Neuronal stem cell (in vitro differentiated cells): ENCODE measurements around the gene FHOD3.
A peak's percentile ranks its signal among the peaks of the same experiment; 100 is the strongest.

Experiments
- DNase-seq: peaks from one replicate; pipeline ENCODE4 v3.0.0-alpha.2; 2013; ENCODE audit warnings: low spot score
- H2AFZ ChIP-seq: one replicate; pipeline ENCODE4 v1.6.1; 2013; ENCODE audit warnings: mild to moderate bottlenecking, low read length, inconsistent platforms
- H2AK5ac ChIP-seq: 2 replicates; pipeline ENCODE4 v1.6.1; 2013; ENCODE audit warnings: low read depth, mild to moderate bottlenecking, inconsistent platforms, low read length, moderate library complexity, mixed read lengths
- H2BK120ac ChIP-seq: 2 replicates; pipeline ENCODE4 v1.6.1; 2013; ENCODE audit warnings: low read depth, mild to moderate bottlenecking, inconsistent platforms, low read length, moderate library complexity, mixed read lengths
- H2BK12ac ChIP-seq: one replicate; pipeline ENCODE4 v1.6.1; 2013; ENCODE audit warnings: low read length, inconsistent platforms
- H2BK15ac ChIP-seq: 2 replicates; pipeline ENCODE4 v1.6.1; 2013; ENCODE audit warnings: mild to moderate bottlenecking, low read length, inconsistent platforms, mixed read lengths
- H2BK5ac ChIP-seq: one replicate; pipeline ENCODE4 v1.6.1; 2013; ENCODE audit warnings: inconsistent platforms, mild to moderate bottlenecking, low read length, moderate library complexity
- H3K14ac ChIP-seq: one replicate; pipeline ENCODE4 v1.6.1; 2013; ENCODE audit warnings: low read length, inconsistent platforms
- H3K18ac ChIP-seq: 2 replicates; pipeline ENCODE4 v1.6.1; 2013; ENCODE audit warnings: low read length, inconsistent platforms
- H3K23ac ChIP-seq: 2 replicates; pipeline ENCODE4 v1.6.1; 2013; ENCODE audit warnings: low read depth, mild to moderate bottlenecking, mixed read lengths, low read length, inconsistent platforms; ENCODE audit not compliant: poor library complexity
- H3K27ac ChIP-seq: replicated peaks from 3 replicates; pipeline ENCODE4 v1.5.1; 2013; ENCODE audit warnings: low read length, inconsistent platforms
- H3K27me3 ChIP-seq, 3 experiments: 2 replicates each; pipeline ENCODE4 v1.6.1; 2013; ENCODE audit warnings: low read length in 3 of 3, mild to moderate bottlenecking in 2 of 3, inconsistent platforms in 1 of 3, low read depth in 1 of 3, mixed read lengths in 1 of 3, moderate library complexity in 1 of 3; ENCODE audit not compliant: control insufficient read depth in 3 of 3, insufficient read depth in 3 of 3
- H3K36me3 ChIP-seq, 2 donors: replicated peaks in 1 of 2; 2 replicates each; pipeline ENCODE4 v1.6.1; 2013; ENCODE audit warnings: low read length in 2 of 2; ENCODE audit not compliant: control insufficient read depth in 2 of 2, insufficient read depth in 2 of 2
- H3K4ac ChIP-seq: 2 replicates; pipeline ENCODE4 v1.6.1; 2013; ENCODE audit warnings: inconsistent platforms, mild to moderate bottlenecking, low read length, moderate library complexity
- H3K4me1 ChIP-seq, 2 donors: 1 replicate in 1 of 2; 2 replicates in 1 of 2; pipeline ENCODE4 v1.6.1; 2013; ENCODE audit warnings: low read length in 2 of 2, low read depth in 1 of 2; ENCODE audit not compliant: control insufficient read depth in 2 of 2, insufficient read depth in 1 of 2
- H3K4me2 ChIP-seq: one replicate; pipeline ENCODE4 v1.6.1; 2013; ENCODE audit warnings: mild to moderate bottlenecking, low read length, inconsistent platforms; ENCODE audit not compliant: insufficient read depth, poor library complexity, severe bottlenecking
- H3K4me3 ChIP-seq, 2 donors: 2 replicates each; pipeline ENCODE4 v1.5.1; 2013; ENCODE audit warnings: low read length in 2 of 2, mild to moderate bottlenecking in 2 of 2, inconsistent platforms in 1 of 2, moderate library complexity in 1 of 2
- H3K79me1 ChIP-seq: one replicate; pipeline ENCODE4 v1.6.1; 2013; ENCODE audit warnings: low read depth, mild to moderate bottlenecking, inconsistent platforms, low read length, moderate library complexity
- H3K9ac ChIP-seq: one replicate; pipeline ENCODE4 v1.6.1; 2013; ENCODE audit warnings: mild to moderate bottlenecking, low read depth, low read length, inconsistent platforms; ENCODE audit not compliant: poor library complexity
- H3K9me3 ChIP-seq, 2 donors: replicated peaks in 1 of 2; 2 replicates each; pipeline versions ENCODE3 to v1.6.1; 2013; ENCODE audit warnings: low read length in 2 of 2, mild to moderate bottlenecking in 2 of 2, inconsistent platforms in 1 of 2, low read depth in 1 of 2, mixed read lengths in 1 of 2, moderate library complexity in 1 of 2; ENCODE audit not compliant: control insufficient read depth in 2 of 2, insufficient read depth in 1 of 2
- H4K8ac ChIP-seq: one replicate; pipeline ENCODE4 v1.6.1; 2013; ENCODE audit warnings: low read depth, mild to moderate bottlenecking, inconsistent platforms, low read length, moderate library complexity
- H4K91ac ChIP-seq: one replicate; pipeline ENCODE4 v1.6.1; 2013; ENCODE audit warnings: low read length, low read depth, mild to moderate bottlenecking, inconsistent platforms; ENCODE audit not compliant: poor library complexity
- WGBS, 2 donors: extraction: QIAGEN DNeasy Blood & Tissue Kit; methylation state at CpG; one replicate each; pipeline ENCODE4 v1.1.7; 2013; ENCODE audit warnings: missing lambda C conversion rate in 2 of 2, mixed read lengths in 1 of 2; ENCODE audit not compliant: insufficient read length in 2 of 2, insufficient replicate concordance in 1 of 2; ENCODE audit errors: extremely low coverage in 2 of 2; 5-methylcytosine and 5-hydroxymethylcytosine counted together

FHOD3 gene

DNA sequence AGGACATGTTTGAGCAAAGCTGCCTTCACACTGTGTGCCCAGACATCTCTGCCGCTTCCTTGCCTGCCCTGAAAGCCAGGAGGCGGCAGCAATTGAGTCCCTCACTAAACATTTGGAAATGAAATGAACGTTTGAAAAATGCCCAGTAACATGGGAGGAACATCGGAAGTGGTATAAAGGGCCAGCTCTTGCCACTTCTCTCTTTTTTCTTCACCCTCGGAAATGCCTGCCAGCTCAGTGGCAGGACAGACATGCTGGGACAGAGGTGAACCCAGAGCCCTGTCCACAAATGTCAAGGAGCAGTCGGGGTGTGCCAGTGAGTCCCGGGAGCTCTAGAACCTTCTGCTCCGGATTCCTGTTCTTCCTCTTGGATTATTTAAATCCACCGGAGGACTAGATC lies 485.2 kb downstream of the FHOD3 start:
- no peak overlapping the region for H2AFZ ChIP-seq
- no peak overlapping the region for H2BK15ac ChIP-seq
- H3K79me1 ChIP-seq = no peaks in the 10 kb centered on the region
- H2BK5ac ChIP-seq = no peak overlapping the region
- no peak overlapping the region for H3K4me3 ChIP-seq
- H3K18ac ChIP-seq = no peak overlapping the region
- H3K36me3 ChIP-seq = peaks cover 9 to 66% of the 10 kb centered on the region in 2 donors
- H3K4me1 ChIP-seq = peaks cover 2 to 7% of the 10 kb centered on the region in 2 donors
- no peaks in the 10 kb centered on the region for H3K27me3 ChIP-seq
- H2BK120ac ChIP-seq = no peak overlapping the region
- no peak for DNase-seq
- H3K27ac ChIP-seq = no peak overlapping the region
- no peak overlapping the region for H2BK12ac ChIP-seq
- H3K9me3 ChIP-seq = no peaks in the 10 kb centered on the region
- H3K23ac ChIP-seq = no peak overlapping the region
- no CpG with 5 or more reads among the region's 9 CpGs for WGBS, 2 donors
- H4K8ac ChIP-seq = no peak overlapping the region
- no peak overlapping the region for H2AK5ac ChIP-seq
- H3K4me2 ChIP-seq = no peak overlapping the region
- no peak overlapping the region for H3K14ac ChIP-seq
- no peak overlapping the region for H3K4ac ChIP-seq
- H4K91ac ChIP-seq = no peak overlapping the region
- H3K9ac ChIP-seq = no peak overlapping the region

DNA sequence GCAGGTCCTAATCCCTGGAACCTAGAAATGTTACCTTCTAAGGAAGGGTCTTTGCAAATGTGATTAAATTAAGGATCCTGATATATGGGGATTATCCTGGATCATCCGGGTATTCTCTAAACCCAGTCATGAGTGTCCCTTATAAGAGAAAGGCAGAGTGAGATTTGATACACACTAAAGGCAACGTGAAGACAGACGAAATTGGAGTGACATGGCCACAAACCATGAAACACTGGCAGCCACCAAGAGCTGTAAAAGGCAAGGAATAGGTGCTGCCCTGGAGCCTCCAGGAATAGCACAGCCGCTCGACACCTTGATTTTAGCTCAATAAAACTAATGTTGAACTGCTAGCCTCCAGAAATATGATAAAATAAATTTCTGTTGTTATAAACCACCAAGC lies 486.3 kb downstream of the FHOD3 start:
- no peak overlapping the region for H4K8ac ChIP-seq
- DNase-seq = no peak
- H2BK120ac ChIP-seq = no peak overlapping the region

DNA sequence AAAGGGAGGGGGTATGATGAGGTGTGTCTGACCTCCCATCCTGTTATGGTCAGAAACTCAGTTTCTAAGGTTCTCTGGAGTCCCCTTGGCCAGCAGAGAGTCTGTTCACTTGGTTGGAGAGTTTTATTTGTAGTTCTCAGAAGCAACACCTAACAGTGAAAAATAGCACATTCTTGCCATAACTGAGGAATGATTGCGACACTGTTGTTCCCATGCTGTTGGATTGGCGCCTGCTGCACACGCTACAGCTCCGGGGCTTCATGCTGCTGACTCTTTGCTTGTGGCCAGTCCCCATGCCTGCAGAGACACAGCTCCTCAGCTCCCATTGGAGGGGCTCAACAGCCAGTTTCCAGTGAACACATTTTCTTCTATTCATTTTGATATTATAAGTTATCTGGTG lies 489.2 kb downstream of the FHOD3 start:
- H3K18ac ChIP-seq = peak overlapping the region; percentile 11

More for the DNA sequence above, 486.3 kb downstream of the FHOD3 start:
- Histone ChIP-seq H2BK12ac (no peak overlapping the region), H2AFZ (no peak overlapping the region), H3K9me3 (no peaks in the 10 kb centered on the region), H3K9ac (no peak overlapping the region), H3K27me3 (no peaks in the 10 kb centered on the region), H2BK15ac (no peak overlapping the region), H3K36me3 (peaks cover 9 to 62% of the 10 kb centered on the region in 2 donors), H2AK5ac (no peak overlapping the region), H3K27ac (no peak overlapping the region), H3K79me1 (no peaks in the 10 kb centered on the region), H2BK5ac (no peak overlapping the region), H4K91ac (no peak overlapping the region), H3K4ac (no peak overlapping the region), H3K4me3 (no peak overlapping the region), H3K4me1 (peaks cover 2 to 7% of the 10 kb centered on the region in 2 donors), H3K18ac (no peak overlapping the region), H3K14ac (no peak overlapping the region), H3K4me2 (no peak overlapping the region), H3K23ac (no peak overlapping the region)
- no CpG with 5 or more reads among the region's 5 CpGs for WGBS, 2 donors

DNA sequence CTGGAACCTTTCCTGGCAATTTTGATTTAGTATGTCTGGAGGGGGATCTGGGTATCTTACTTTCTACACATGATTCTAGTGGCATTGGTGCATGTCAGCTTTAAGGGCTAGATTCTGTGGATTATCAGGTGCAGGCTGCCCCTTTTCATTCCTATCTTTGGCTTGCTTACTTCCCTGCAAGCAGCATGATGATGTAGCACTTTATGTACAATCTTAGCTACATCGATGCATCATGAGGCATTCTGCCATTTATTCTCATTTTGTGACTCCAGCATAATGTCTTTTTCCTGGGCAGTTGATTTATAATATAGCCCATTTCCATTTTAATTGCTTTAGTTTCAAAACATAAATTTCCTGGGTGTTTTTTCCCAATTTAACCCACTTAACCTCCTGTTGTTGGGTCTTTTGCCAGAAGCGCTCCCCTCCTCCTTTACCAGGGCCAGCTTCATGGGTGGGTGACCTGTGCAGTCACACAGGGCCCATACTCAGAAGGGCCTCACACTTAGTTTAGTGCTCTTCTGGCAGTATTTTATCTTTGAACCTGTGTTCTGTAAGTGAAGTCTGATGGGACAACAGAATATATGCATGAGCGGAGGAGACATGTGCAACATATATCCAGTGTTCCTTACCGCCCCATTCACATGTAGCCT lies 495.2 kb downstream of the FHOD3 start:
- H3K18ac ChIP-seq = no peak overlapping the region
- H3K23ac ChIP-seq = no peak overlapping the region
- H3K9ac ChIP-seq = no peak overlapping the region
- H3K4me1 ChIP-seq = no peaks in the 10 kb centered on the region
- no peak overlapping the region for H3K14ac ChIP-seq
- no peak overlapping the region for H2BK120ac ChIP-seq
- H3K4me2 ChIP-seq = no peak overlapping the region
- no peaks in the 10 kb centered on the region for H3K79me1 ChIP-seq
- no peak overlapping the region for H4K91ac ChIP-seq
- H3K4me3 ChIP-seq = no peak overlapping the region
- no peak overlapping the region for H3K4ac ChIP-seq
- H4K8ac ChIP-seq = no peak overlapping the region
- H3K36me3 ChIP-seq = peaks cover 36 to 95% of the 10 kb centered on the region in 2 donors
- no peaks in the 10 kb centered on the region for H3K27me3 ChIP-seq
- no peak overlapping the region for H2BK15ac ChIP-seq
- H2AK5ac ChIP-seq = no peak overlapping the region
- H2AFZ ChIP-seq = no peak overlapping the region
- no peak overlapping the region for H3K27ac ChIP-seq
- no peak for DNase-seq
- H3K9me3 ChIP-seq = peaks cover 0 to 15% of the 10 kb centered on the region in 2 donors
- no peak overlapping the region for H2BK5ac ChIP-seq
- no CpG with 5 or more reads among the region's 4 CpGs for WGBS, 2 donors
- H2BK12ac ChIP-seq = no peak overlapping the region

More for the DNA sequence above, 489.2 kb downstream of the FHOD3 start:
- Histone ChIP-seq H3K27ac (no peak overlapping the region), H2BK120ac (no peak overlapping the region), H3K9me3 (peaks cover 0 to 15% of the 10 kb centered on the region in 2 donors), H3K14ac (no peak overlapping the region), H3K27me3 (no peaks in the 10 kb centered on the region), H2BK15ac (no peak overlapping the region), H3K23ac (no peak overlapping the region), H3K4ac (no peak overlapping the region), H3K4me2 (no peak overlapping the region), H2AK5ac (no peak overlapping the region), H2BK12ac (no peak overlapping the region), H3K9ac (no peak overlapping the region), H2AFZ (no peak overlapping the region), H4K8ac (no peak overlapping the region), H2BK5ac (no peak overlapping the region), H3K4me3 (no peak overlapping the region), H3K36me3 (peaks cover 12 to 64% of the 10 kb centered on the region in 2 donors), H3K4me1 (peaks cover 2 to 7% of the 10 kb centered on the region in 2 donors), H3K79me1 (no peaks in the 10 kb centered on the region), H4K91ac (no peak overlapping the region)
- no peak for DNase-seq
- no CpG with 5 or more reads among the region's 4 CpGs for WGBS, 2 donors
